Endothelial cell (in vitro differentiated cells): Measurements from ENCODE around the gene TAS1R2. TPM values are rescaled to one million over a fixed set of nuclear protein-coding genes. Genes with fewer than 3 reads are reported as not detected.

Experiments
- DNase-seq: peaks from one replicate; pipeline ENCODE4 v3.0.0; 2021; ENCODE audit warnings: low spot score
- H3K27ac Mint-ChIP-seq: one replicate; pipeline ENCODE4 v1.8.0; 2021; ENCODE audit warnings: mixed read lengths, inconsistent platforms; ENCODE audit not compliant: unreplicated experiment
- H3K27me3 Mint-ChIP-seq: one replicate; pipeline ENCODE4 v1.8.0; 2021; ENCODE audit warnings: mild to moderate bottlenecking, moderate library complexity, mixed read lengths, inconsistent platforms; ENCODE audit not compliant: unreplicated experiment
- H3K36me3 Mint-ChIP-seq: one replicate; pipeline ENCODE4 v1.8.0; 2021; ENCODE audit warnings: mild to moderate bottlenecking, low read depth, mixed read lengths, inconsistent platforms; ENCODE audit not compliant: unreplicated experiment
- H3K4me1 Mint-ChIP-seq: one replicate; pipeline ENCODE4 v1.8.0; 2021; ENCODE audit warnings: mild to moderate bottlenecking, mixed read lengths, inconsistent platforms; ENCODE audit not compliant: unreplicated experiment
- H3K4me3 Mint-ChIP-seq: one replicate; pipeline ENCODE4 v1.8.0; 2021; ENCODE audit warnings: mild to moderate bottlenecking, mixed read lengths, inconsistent platforms; ENCODE audit not compliant: unreplicated experiment
- H3K9me3 Mint-ChIP-seq: one replicate; pipeline ENCODE4 v1.8.0; 2021; ENCODE audit warnings: mixed read lengths, inconsistent platforms; ENCODE audit not compliant: unreplicated experiment
- total RNA-seq: library from RNA; stranded (reverse); fragmentation: NEBNext Ultra II Directional; extraction: Animal tissue kit (Norgen Biotek cat#: 25700); gene quantifications from one replicate; pipeline ENCODE4 v1.2.1, GENCODE V29; 2021; ENCODE audit not compliant: unreplicated experiment
- TF ChIP-seq, protein P1 (sequence below): fragments of 200-600 bp; sonication (generic); IDR thresholded peaks from one replicate; pipeline ENCODE4 v1.5.0; 2021; ENCODE audit warnings: antibody characterized with exemption; ENCODE audit not compliant: unreplicated experiment

Gene TAS1R2
- total RNA-seq, 1 donor from 2014 or later = not detected

GRCh38 chr1:18877282-18877681 lies 17.8 kb upstream of the TAS1R2 start:
- H3K36me3 Mint-ChIP-seq = peaks cover 6% of the 10 kb centered on the region
- H3K4me1 Mint-ChIP-seq = no peaks in the 10 kb centered on the region
- H3K27me3 Mint-ChIP-seq = peaks cover 3% of the 10 kb centered on the region
- H3K27ac Mint-ChIP-seq = no peak overlapping the region
- no peak for DNase-seq
- TF ChIP-seq, protein P1, sequence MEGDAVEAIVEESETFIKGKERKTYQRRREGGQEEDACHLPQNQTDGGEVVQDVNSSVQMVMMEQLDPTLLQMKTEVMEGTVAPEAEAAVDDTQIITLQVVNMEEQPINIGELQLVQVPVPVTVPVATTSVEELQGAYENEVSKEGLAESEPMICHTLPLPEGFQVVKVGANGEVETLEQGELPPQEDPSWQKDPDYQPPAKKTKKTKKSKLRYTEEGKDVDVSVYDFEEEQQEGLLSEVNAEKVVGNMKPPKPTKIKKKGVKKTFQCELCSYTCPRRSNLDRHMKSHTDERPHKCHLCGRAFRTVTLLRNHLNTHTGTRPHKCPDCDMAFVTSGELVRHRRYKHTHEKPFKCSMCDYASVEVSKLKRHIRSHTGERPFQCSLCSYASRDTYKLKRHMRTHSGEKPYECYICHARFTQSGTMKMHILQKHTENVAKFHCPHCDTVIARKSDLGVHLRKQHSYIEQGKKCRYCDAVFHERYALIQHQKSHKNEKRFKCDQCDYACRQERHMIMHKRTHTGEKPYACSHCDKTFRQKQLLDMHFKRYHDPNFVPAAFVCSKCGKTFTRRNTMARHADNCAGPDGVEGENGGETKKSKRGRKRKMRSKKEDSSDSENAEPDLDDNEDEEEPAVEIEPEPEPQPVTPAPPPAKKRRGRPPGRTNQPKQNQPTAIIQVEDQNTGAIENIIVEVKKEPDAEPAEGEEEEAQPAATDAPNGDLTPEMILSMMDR = no peak
- H3K4me3 Mint-ChIP-seq = no peak overlapping the region
- no peaks in the 10 kb centered on the region for H3K9me3 Mint-ChIP-seq

- no peaks in the 10 kb centered on the region for H3K4me1 Mint-ChIP-seq
- no peaks in the 10 kb centered on the region for H3K9me3 Mint-ChIP-seq
- TF ChIP-seq, protein P1 = no peak
These were observed 16.8 kb upstream of the TAS1R2 start for GRCh38 chr1:18876210-18876609.

GRCh38 chr1:18875796-18876128 lies 16.3 kb upstream of the TAS1R2 start:
- TF ChIP-seq, protein P1 = no peak
- Mint-ChIP-seq H3K36me3 (peaks cover under 1% of the 10 kb centered on the region), H3K27me3 (no peaks in the 10 kb centered on the region), H3K9me3 (no peaks in the 10 kb centered on the region), H3K4me1 (no peaks in the 10 kb centered on the region), H3K27ac (no peak overlapping the region), H3K4me3 (no peak overlapping the region)
- DNase-seq = no peak

More at GRCh38 chr1:18876210-18876609, 16.8 kb upstream of the TAS1R2 start:
- DNase-seq = no peak
- Mint-ChIP-seq H3K36me3 (peaks cover 4% of the 10 kb centered on the region), H3K27me3 (peaks cover 3% of the 10 kb centered on the region), H3K4me3 (no peak overlapping the region), H3K27ac (no peak overlapping the region)

DNA sequence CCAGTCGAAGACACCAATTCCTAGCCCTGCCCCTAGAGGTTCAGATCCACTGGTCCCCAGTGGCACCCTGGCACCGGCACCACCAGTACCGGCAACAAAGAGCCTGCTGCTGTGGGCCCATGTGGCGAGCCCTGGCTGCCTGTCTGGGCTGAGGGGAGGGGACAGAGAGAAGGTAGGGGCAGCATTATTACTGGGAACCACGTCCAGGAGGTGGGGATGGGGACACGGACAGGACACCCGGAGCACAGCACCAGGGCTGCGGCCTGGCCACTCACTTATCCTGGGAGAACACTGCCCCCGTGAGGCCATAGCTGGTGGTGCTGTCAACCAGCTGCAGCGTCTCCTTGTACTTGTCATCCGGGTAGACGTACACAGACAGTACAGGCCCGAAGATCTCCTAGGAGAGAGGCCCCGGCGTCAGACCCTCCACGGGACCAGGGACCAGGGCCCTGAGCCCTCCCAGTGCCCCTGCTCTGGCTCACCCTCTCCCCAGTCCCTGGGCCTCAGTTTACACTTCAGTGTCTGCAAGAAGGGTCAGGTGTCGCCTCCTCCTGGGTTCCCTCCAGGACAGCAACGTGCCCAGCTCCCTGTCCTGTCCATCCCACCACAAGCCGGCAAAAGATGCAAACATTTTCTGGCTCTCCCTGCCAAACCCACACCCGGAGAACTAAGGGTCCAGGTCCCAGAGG lies 15.8 kb upstream of the TAS1R2 start:
- TF ChIP-seq, protein P1 = peak; percentile 86
- no peak overlapping the region for H3K27ac Mint-ChIP-seq
- H3K4me1 Mint-ChIP-seq = no peaks in the 10 kb centered on the region
- H3K9me3 Mint-ChIP-seq = no peaks in the 10 kb centered on the region
- H3K4me3 Mint-ChIP-seq = no peak overlapping the region
- no peaks in the 10 kb centered on the region for H3K27me3 Mint-ChIP-seq
- H3K36me3 Mint-ChIP-seq = no peaks in the 10 kb centered on the region
- peak; percentile 91 for DNase-seq

DNA sequence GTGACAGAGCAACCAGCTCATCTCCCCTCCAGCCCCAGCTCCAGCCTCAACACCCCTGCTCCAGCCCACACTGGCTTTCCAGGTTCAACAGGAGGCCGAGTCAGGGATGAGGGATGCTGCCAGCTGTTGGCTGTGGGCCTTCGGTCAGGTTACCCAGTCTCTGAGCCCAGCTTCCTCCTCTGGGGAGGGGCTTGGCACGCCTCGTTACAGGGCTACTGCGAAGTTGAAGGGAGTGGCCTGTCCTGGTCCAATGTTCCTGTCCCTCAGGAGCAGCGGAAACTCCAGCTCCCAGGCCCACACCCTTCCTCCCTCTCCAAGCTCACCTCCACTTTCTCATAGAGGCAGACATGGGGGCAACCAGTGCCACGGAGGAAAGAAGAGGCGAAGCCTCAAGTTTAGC lies 15.1 kb upstream of the TAS1R2 start:
- no peak for DNase-seq
- TF ChIP-seq, protein P1 = no peak
- Mint-ChIP-seq H3K4me1 (no peaks in the 10 kb centered on the region), H3K9me3 (no peaks in the 10 kb centered on the region), H3K36me3 (no peaks in the 10 kb centered on the region), H3K4me3 (no peak overlapping the region), H3K27me3 (no peaks in the 10 kb centered on the region), H3K27ac (no peak overlapping the region)
